Measurements from ENCODE around the gene MCTP2. TPM values are rescaled to one million over a fixed set of nuclear protein-coding genes. Genes with fewer than 3 reads are reported as not detected.

The MCTP2 gene
- total and polyA plus RNA-seq, 2 of the 13 experiments (the other 11 are each of a cell fraction or from before 2014, with no cell fraction given) = 5.1 to 8.6 TPM

DNA sequence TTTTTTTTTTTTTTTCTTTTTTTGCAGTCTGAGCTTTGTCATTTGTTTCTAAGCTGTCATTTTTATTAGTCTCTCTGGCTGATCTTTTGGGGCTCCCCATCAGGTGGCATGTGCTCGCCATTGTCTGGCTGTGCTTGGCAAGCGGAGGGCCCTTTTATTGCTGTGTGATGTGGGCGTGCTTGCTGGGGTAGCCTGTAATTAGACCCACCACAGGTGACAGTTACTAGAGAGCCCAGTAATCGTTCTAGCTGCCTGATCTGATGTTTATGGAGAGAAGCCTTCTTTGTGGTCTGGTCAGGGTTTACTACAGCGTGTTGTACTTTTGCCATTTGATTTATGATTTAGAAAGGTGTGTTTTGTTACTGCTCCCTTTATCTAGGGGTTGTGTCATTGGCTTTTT lies 179.9 kb downstream of the MCTP2 start:
- DNase-seq (ENCODE audit: low spot score) (no peak), ATAC-seq (no peak), FAIRE-seq (no peak)
- Histone ChIP-seq H4K20me1 (ENCODE audit: insufficient read depth, low read length) (no peaks in the 10 kb centered on the region), H3K36me3 (replicated peaks in 1 of 2; ENCODE audit: control insufficient read depth in 1 of 2, insufficient read depth in 2 of 2, low read length in 2 of 2) (no peaks in the 10 kb centered on the region), H3K79me2 (ENCODE audit: insufficient read depth, low read length) (no peaks in the 10 kb centered on the region), H3K9ac (ENCODE audit: insufficient read depth, low read depth, low read length) (no peak overlapping the region), H3K27ac (ENCODE audit: extremely low read length, insufficient read depth, low read length) (no peak overlapping the region), H3K9me3 (ENCODE audit: low read length) (no peaks in the 10 kb centered on the region), H3K4me1 (ENCODE audit: insufficient read depth, low read length) (no peaks in the 10 kb centered on the region), H3K27me3 (ENCODE audit: control insufficient read depth in 1 of 2, insufficient read depth in 2 of 2, low read length in 2 of 2) (no peaks in the 10 kb centered on the region), H3K4me3 (replicated peaks in 1 of 3; ENCODE audit: insufficient read depth in 1 of 3, low read depth in 2 of 3, low read length in 3 of 3) (no peak overlapping the region), H3K4me2 (ENCODE audit: low read depth, low read length) (no peak overlapping the region), H2AFZ (ENCODE audit: low read length) (no peak overlapping the region)
- intact Hi-C loops (cut with micrococcal nuclease; ENCODE audit: unreplicated experiment) (loop anchor here (2.0 to 5.0 kb wide), 2 partner anchors 166 to 261 kb away; no protein-coding TSS in a partner anchor), in situ Hi-C loops (cut with HindIII; ENCODE audit: extremely low pct_ligation_motif_present, low pct_unique_long_range_greater_than_20kb) (no loop called here)
- ChIA-PET POLR2A (no interaction called here), CTCF (ENCODE audit: low intra/inter-chr PET ratio, low total read pairs) (no interaction called here)
- 33% methylated on average over 5 of the region's 5 CpGs for WGBS (ENCODE audit: low lambda C conversion rate)
- no TSS peak for BruUV-seq (replicated peaks)
- no peak for TF ChIP-seq ZNF432 (CRISPR knock-in tag; IDR thresholded peaks at IDR 0.05; ENCODE audit: borderline replicate concordance)
- TF ChIP-seq TBX2 (CRISPR knock-in tag; IDR thresholded peaks at IDR 0.05; ENCODE audit: borderline replicate concordance) = no peak
- TF ChIP-seq ZNF251 (CRISPR knock-in tag; IDR thresholded peaks at IDR 0.05) = no peak
- no peak for TF ChIP-seq ZNF746 (CRISPR knock-in tag; IDR thresholded peaks at IDR 0.05)
- no peak for TF ChIP-seq ZSCAN20 (CRISPR knock-in tag; IDR thresholded peaks at IDR 0.05; ENCODE audit: borderline replicate concordance)
- TF ChIP-seq GABPA (IDR thresholded peaks at IDR 0.05; ENCODE audit: low read depth, low read length) = no peak
- TF ChIP-seq GABPA (CRISPR knock-in tag; IDR thresholded peaks at IDR 0.05; ENCODE audit: low read depth) = no peak
- no peak for TF ChIP-seq ZSCAN30 (CRISPR knock-in tag; IDR thresholded peaks at IDR 0.05)
- no peak for TF ChIP-seq ZNF782 (CRISPR knock-in tag; IDR thresholded peaks at IDR 0.05; ENCODE audit: borderline replicate concordance)
- TF ChIP-seq FOXM1 (CRISPR knock-in tag; IDR thresholded peaks at IDR 0.05) = no peak

DNA sequence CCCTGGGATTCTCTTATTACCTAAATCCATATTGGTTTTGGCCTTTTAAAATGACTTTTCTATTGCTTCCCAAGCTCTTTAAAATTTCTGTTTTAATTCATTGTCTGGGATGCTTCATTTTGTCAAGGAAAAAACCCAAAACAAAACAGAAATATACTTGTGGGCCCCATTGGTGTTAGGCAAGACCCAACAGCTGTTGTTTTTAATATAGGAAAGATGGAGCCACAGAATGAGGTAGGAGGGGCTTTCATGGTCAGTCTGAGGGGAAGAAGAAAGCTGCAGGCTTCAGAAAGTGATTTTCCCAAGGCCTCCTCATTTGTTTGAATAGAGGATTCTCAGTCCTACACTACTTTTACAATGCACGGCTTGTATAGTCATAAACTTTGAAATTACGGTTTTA lies 180.5 kb downstream of the MCTP2 start:
- Histone ChIP-seq H4K20me1 (ENCODE audit: insufficient read depth, low read length) (no peaks in the 10 kb centered on the region), H3K4me2 (ENCODE audit: low read depth, low read length) (no peak overlapping the region), H3K27ac (ENCODE audit: extremely low read length, insufficient read depth, low read length) (no peak overlapping the region), H3K79me2 (ENCODE audit: insufficient read depth, low read length) (no peaks in the 10 kb centered on the region), H3K27me3 (ENCODE audit: control insufficient read depth in 1 of 2, insufficient read depth in 2 of 2, low read length in 2 of 2) (no peaks in the 10 kb centered on the region), H3K4me1 (ENCODE audit: insufficient read depth, low read length) (no peaks in the 10 kb centered on the region), H3K9me3 (ENCODE audit: low read length) (no peaks in the 10 kb centered on the region), H2AFZ (ENCODE audit: low read length) (no peak overlapping the region), H3K4me3 (replicated peaks in 1 of 3; ENCODE audit: insufficient read depth in 1 of 3, low read depth in 2 of 3, low read length in 3 of 3) (no peak overlapping the region), H3K9ac (ENCODE audit: insufficient read depth, low read depth, low read length) (no peak overlapping the region), H3K36me3 (replicated peaks in 1 of 2; ENCODE audit: control insufficient read depth in 1 of 2, insufficient read depth in 2 of 2, low read length in 2 of 2) (no peaks in the 10 kb centered on the region)
- ATAC-seq (no peak), FAIRE-seq (no peak), DNase-seq (ENCODE audit: low spot score) (no peak)
- ChIA-PET POLR2A (no interaction called here), CTCF (ENCODE audit: low intra/inter-chr PET ratio, low total read pairs) (no interaction called here)
- intact Hi-C loops (cut with micrococcal nuclease; ENCODE audit: unreplicated experiment) (loop anchor here (2.0 to 5.0 kb wide), 2 partner anchors 165 to 260 kb away; no protein-coding TSS in a partner anchor), in situ Hi-C loops (cut with HindIII; ENCODE audit: extremely low pct_ligation_motif_present, low pct_unique_long_range_greater_than_20kb) (no loop called here)
- TF ChIP-seq NKX3-1 (CRISPR knock-in tag; IDR thresholded peaks at IDR 0.05) (no peak), ZFP90 (CRISPR knock-in tag; IDR thresholded peaks at IDR 0.05; ENCODE audit: borderline replicate concordance) (no peak), CC2D1A (CRISPR knock-in tag; IDR thresholded peaks at IDR 0.05) (no peak), NCOA1 (CRISPR knock-in tag; IDR thresholded peaks at IDR 0.05) (no peak)
- 50% methylated on average over 2 of the region's 2 CpGs for WGBS (ENCODE audit: low lambda C conversion rate)
- BruUV-seq (replicated peaks) = no TSS peak

Measured in HepG2 (cell line).